ENCODE data around the gene ALK.

The ALK gene

GRCh38 chr2:29573147-29573546 is 348.2 kb downstream of the ALK start:
- DNase-seq: no peak

- no peak for DNase-seq
Observed at GRCh38 chr2:29570539-29570938, 350.8 kb downstream of the ALK start.

- no peak for DNase-seq
Observed at GRCh38 chr2:29567906-29568520, 353.4 kb downstream of the ALK start.

- DNase-seq: no peak
Observed at GRCh38 chr2:29563697-29564096, 357.7 kb downstream of the ALK start.

GRCh38 chr2:29562896-29563295 is 358.5 kb downstream of the ALK start:
- DNase-seq: no peak

- no peak for DNase-seq
Observed at GRCh38 chr2:29562319-29562718, 359.1 kb downstream of the ALK start.

- DNase-seq: no peak
Observed at GRCh38 chr2:29561628-29562027, 359.8 kb downstream of the ALK start.

GRCh38 chr2:29561181-29561580 is 360.2 kb downstream of the ALK start:
- DNase-seq: no peak

- no peak for DNase-seq
Observed at GRCh38 chr2:29560566-29560965, 360.8 kb downstream of the ALK start.

GRCh38 chr2:29560030-29560429 is 361.4 kb downstream of the ALK start:
- DNase-seq: no peak

- DNase-seq: no peak
Observed at GRCh38 chr2:29559578-29559977, 361.8 kb downstream of the ALK start.

- no peak for DNase-seq
Observed at GRCh38 chr2:29558097-29558496, 363.3 kb downstream of the ALK start.

- no peak for DNase-seq
Observed at GRCh38 chr2:29557268-29557667, 364.1 kb downstream of the ALK start.

GRCh38 chr2:29549069-29549380 is 372.4 kb downstream of the ALK start:
- no peak for DNase-seq

GRCh38 chr2:29544917-29545316 is 376.5 kb downstream of the ALK start:
- DNase-seq: no peak

GRCh38 chr2:29544031-29544430 is 377.4 kb downstream of the ALK start:
- no peak for DNase-seq

GRCh38 chr2:29535188-29535587 is 386.2 kb downstream of the ALK start:
- no peak for DNase-seq

- no peak for DNase-seq
Observed at GRCh38 chr2:29532436-29532835, 388.9 kb downstream of the ALK start.

GRCh38 chr2:29531626-29532025 is 389.8 kb downstream of the ALK start:
- no peak for DNase-seq

GRCh38 chr2:29530281-29530680 is 391.1 kb downstream of the ALK start:
- DNase-seq: no peak

- DNase-seq: no peak
Observed at GRCh38 chr2:29528891-29529520, 392.4 kb downstream of the ALK start.

- DNase-seq: no peak
Observed at GRCh38 chr2:29528371-29528770, 393.0 kb downstream of the ALK start.

- no peak for DNase-seq
Observed at GRCh38 chr2:29527947-29528346, 393.4 kb downstream of the ALK start.

- no peak for DNase-seq
Observed at GRCh38 chr2:29526587-29527586, 394.5 kb downstream of the ALK start.

Measured in 8988T (cell line).